Fibroblast of the aortic adventitia (primary cell): ENCODE measurements around the gene SMOC1. TPM values are rescaled to one million over a fixed set of nuclear protein-coding genes. Genes with fewer than 3 reads are reported as not detected.
A peak's percentile ranks its signal among the peaks of the same experiment; 100 is the strongest.

ENCODE experiments used
- DNase-seq: peaks from one replicate; pipeline ENCODE4 v3.0.0-alpha.2; 2010; ENCODE audit warnings: low read depth
- H3K4me3 ChIP-seq: 2 replicates; pipeline ENCODE4 v1.5.1; 2011; ENCODE audit warnings: low read depth, mild to moderate bottlenecking, control low read depth, low read length, moderate library complexity
- total RNA-seq: library from RNA; depleted of rRNA; stranded (reverse); fragments of >200 nt; gene quantifications from 2 replicates; pipeline ENCODE4 v1.2.3, GENCODE V29; 2012; ENCODE audit warnings: low replicate concordance
- TF ChIP-seq, protein P1 (sequence below): IDR thresholded peaks from 2 replicates; pipeline ENCODE4 v1.5.1; 2011; ENCODE audit warnings: mild to moderate bottlenecking, low read length, control low read depth, inconsistent platforms; ENCODE audit not compliant: insufficient read depth

Gene SMOC1
- total RNA-seq, 1 donor: 1.1 TPM

DNA sequence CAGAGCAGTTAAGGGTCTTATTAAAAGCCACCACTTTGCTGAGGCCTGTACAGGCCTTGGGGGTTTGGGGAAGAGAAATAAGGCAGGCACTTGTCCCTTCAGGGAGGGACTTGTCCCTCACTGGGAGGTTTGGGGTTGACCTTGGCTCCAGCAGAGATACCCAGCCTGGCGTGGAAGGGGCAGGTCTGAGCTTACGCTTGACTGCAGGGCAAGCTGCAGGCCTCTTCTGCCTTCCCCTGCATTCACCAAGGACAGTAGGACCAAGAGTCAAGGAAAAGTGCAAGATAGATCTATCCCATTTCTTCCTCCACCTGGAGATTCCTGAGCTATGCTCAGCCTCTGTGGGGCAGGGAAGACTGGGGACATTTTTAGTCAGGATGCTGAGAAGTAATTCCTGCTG, 154.3 kb downstream of the SMOC1 start:
- no peak for DNase-seq
- no peak overlapping the region for H3K4me3 ChIP-seq
- TF ChIP-seq, protein P1, sequence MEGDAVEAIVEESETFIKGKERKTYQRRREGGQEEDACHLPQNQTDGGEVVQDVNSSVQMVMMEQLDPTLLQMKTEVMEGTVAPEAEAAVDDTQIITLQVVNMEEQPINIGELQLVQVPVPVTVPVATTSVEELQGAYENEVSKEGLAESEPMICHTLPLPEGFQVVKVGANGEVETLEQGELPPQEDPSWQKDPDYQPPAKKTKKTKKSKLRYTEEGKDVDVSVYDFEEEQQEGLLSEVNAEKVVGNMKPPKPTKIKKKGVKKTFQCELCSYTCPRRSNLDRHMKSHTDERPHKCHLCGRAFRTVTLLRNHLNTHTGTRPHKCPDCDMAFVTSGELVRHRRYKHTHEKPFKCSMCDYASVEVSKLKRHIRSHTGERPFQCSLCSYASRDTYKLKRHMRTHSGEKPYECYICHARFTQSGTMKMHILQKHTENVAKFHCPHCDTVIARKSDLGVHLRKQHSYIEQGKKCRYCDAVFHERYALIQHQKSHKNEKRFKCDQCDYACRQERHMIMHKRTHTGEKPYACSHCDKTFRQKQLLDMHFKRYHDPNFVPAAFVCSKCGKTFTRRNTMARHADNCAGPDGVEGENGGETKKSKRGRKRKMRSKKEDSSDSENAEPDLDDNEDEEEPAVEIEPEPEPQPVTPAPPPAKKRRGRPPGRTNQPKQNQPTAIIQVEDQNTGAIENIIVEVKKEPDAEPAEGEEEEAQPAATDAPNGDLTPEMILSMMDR: no peak

DNA sequence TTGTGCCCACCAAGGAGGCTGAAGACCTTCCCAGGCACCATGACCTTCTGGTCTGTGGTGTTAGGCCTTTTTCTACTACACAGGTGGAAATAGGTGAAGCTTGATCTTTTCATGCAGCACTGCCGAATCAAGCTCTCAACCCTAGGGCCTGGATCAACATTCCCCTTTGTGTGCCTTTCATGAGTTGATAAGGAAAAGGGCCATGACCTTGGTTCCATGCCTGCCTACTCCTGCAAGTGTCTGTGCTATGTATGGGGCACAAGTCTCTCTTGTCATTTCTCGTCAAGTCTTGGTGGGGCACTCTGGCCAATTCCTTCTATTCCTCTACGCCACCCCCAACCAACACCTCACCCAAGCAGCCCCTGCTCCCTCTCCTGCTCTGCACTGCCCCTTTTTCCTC, 155.0 kb downstream of the SMOC1 start:
- TF ChIP-seq, protein P1: no peak
- no peak for DNase-seq
- H3K4me3 ChIP-seq: no peak overlapping the region

- TF ChIP-seq, protein P1: no peak
- DNase-seq: no peak
- H3K4me3 ChIP-seq: no peak overlapping the region
Observed at GRCh38 chr14:70036665-70037064, 157.4 kb downstream of the SMOC1 start.

DNA sequence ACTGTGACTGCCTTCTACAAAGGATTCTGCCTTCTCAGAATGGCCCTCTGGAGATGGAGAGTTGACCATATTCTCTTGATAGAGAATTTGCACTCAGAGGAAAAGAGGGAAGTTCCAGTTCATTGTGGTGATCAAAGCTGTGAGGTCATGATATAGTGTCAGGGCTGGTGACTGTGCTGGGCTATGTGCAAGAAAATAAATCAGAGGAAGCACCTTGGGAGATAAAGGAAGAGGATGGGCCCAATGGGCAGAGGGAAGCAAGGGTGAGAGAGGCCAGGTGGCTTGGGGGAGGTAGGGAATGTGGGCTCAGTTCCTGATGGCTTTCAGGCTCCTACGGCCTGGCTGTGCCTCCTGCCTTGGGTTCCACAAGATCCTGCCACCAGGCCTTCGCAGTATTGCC, 163.8 kb downstream of the SMOC1 start:
- TF ChIP-seq, protein P1: no peak
- no peak for DNase-seq
- H3K4me3 ChIP-seq: no peak overlapping the region

GRCh38 chr14:70045310-70045709, 166.1 kb downstream of the SMOC1 start:
- TF ChIP-seq, protein P1: no peak
- peak; percentile 16 for DNase-seq
- H3K4me3 ChIP-seq: no peak overlapping the region

- TF ChIP-seq, protein P1: peak; percentile 68
- H3K4me3 ChIP-seq: no peak overlapping the region
- DNase-seq: peak; percentile 37
Observed at GRCh38 chr14:70045844-70046535, 166.8 kb downstream of the SMOC1 start.

DNA sequence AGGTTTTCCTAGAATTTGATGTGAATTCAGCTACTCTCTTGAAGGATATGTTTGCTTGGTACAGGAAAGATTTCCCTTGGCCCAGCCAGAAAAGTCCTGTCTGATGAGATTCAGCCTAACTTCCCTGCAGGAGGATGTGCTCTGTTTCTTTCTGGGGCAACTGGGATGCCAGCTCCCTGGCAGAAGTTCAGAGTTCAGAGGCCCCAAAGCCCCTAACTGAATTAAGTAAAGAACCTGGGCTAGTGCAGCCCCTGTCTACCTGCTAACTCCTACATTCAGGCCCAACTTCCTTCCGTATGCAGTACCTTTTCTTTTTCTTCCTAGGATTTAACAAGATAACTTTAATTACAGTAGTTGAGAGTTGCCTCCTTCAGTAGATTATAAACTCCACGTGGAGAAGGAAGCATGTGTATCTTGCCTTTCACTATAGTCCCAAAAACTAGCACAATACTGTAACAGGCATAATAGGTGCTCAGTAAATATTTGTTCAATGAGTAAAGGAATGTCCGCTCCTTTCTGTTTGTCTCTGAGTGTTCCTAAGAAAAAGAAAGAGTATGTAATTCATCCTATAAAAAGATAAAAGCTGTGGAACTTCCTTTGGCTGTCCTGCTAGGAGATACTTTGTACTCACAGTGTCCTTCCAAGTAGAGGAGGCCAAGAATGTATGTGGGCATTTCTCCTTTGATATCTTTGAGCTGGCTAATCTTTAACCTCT, 168.5 kb downstream of the SMOC1 start:
- no peak for DNase-seq
- TF ChIP-seq, protein P1: no peak
- H3K4me3 ChIP-seq: no peak overlapping the region
